GM23338 (cell line): ENCODE data around the gene MGAT4B.

ENCODE experiments used
- CREB1 ChIP-seq: fragments of 250-450 bp; sonication (Bioruptor Pico); IDR thresholded peaks from 2 replicates; pipeline ENCODE4 v1.5.0; 2020; ENCODE audit warnings: low read depth, mild to moderate bottlenecking, moderate library complexity
- CTCF ChIP-seq, 2 experiments: fragments of 200-600 bp in 1 of 2; sonication (generic) in 1 of 2; conservative IDR thresholded peaks; 2 replicates each; pipeline versions ENCODE4 v1.5.1 to v1.6.1; 2016 to 2017; ENCODE audit warnings: antibody characterized with exemption in 2 of 2, low read depth in 2 of 2, mild to moderate bottlenecking in 2 of 2, moderate library complexity in 1 of 2
- ETS1 ChIP-seq: IDR thresholded peaks from 2 replicates; pipeline ENCODE4 v1.6.1; 2016; ENCODE audit warnings: antibody characterized with exemption
- EZH2 ChIP-seq: fragments of 200-600 bp; sonication (generic); IDR thresholded peaks from one replicate; pipeline ENCODE4 v1.8.0; 2017; ENCODE audit warnings: antibody characterized with exemption, mild to moderate bottlenecking, low read depth; ENCODE audit not compliant: unreplicated experiment
- POLR2AphosphoS5 ChIP-seq: IDR thresholded peaks from 2 replicates; pipeline ENCODE4 v1.6.1; 2016; ENCODE audit warnings: antibody characterized with exemption, low read depth
- STAT1 ChIP-seq: IDR thresholded peaks from one replicate; pipeline ENCODE4 v1.6.1; 2016; ENCODE audit warnings: antibody characterized with exemption; ENCODE audit not compliant: unreplicated experiment
- ZNF114 ChIP-seq: fragments of 250-450 bp; sonication (Bioruptor Pico); IDR thresholded peaks from 2 replicates; pipeline ENCODE4 v1.5.0; 2020; ENCODE audit warnings: mild to moderate bottlenecking, moderate library complexity

- TF ChIP-seq CTCF (conservative IDR thresholded peaks at IDR 0.05; ENCODE audit: low read depth in 2 of 2) (no peak), ETS1 (no peak), POLR2AphosphoS5 (no peak), EZH2 (no peak), ZNF114 (no peak), STAT1 (no peak), CREB1 (CRISPR knock-in tag) (no peak)
These were observed 39.8 kb downstream of the MGAT4B start for GRCh38 chr5:179766726-179767455.
